K562 (cell line): ENCODE data around the gene MYPN. TPM values are rescaled to one million over a fixed set of nuclear protein-coding genes. Genes with fewer than 3 reads are reported as not detected.
A peak's percentile ranks its signal among the peaks of the same experiment; 100 is the strongest.

Source experiments
- EP300 ChIP-seq: IDR thresholded peaks from 2 replicates; pipeline ENCODE4 v1.6.1; 2012; ENCODE audit warnings: low read length, improper control_type of control experiment
- FOXM1 ChIP-seq, 2 experiments: fragments of 450-650 bp in 1 of 2; sonication (generic) in 1 of 2; formaldehyde crosslinking in 1 of 2; IDR thresholded peaks; 2 replicates each; pipeline versions ENCODE4 v1.6.1 to v1.9.0; 2017 to 2022; ENCODE audit warnings: low read depth in 2 of 2, mild to moderate bottlenecking in 2 of 2, missing genetic modification reagents in 1 of 2, moderate library complexity in 1 of 2
- L3MBTL2 ChIP-seq: fragments of 450-650 bp; IDR thresholded peaks from 2 replicates; pipeline ENCODE4 v1.6.1; 2016; ENCODE audit warnings: mild to moderate bottlenecking, moderate library complexity
- ZNF3 ChIP-seq: fragments of 250-450 bp; sonication (Bioruptor Pico); IDR thresholded peaks from 2 replicates; pipeline ENCODE4 v1.5.0; 2021; ENCODE audit warnings: mild to moderate bottlenecking, moderate library complexity
- ZNF584 ChIP-seq: fragments of 200-800 bp; sonication (Bioruptor generic); IDR thresholded peaks from 2 replicates; pipeline ENCODE4 v1.6.1; 2016; ENCODE audit warnings: low read depth, mild to moderate bottlenecking, missing genetic modification characterization, missing compliant biosample characterization
- ZNF766 ChIP-seq: fragments of 200-800 bp; sonication (Bioruptor generic); conservative IDR thresholded peaks from 2 replicates; pipeline ENCODE4 v1.6.1; 2016; ENCODE audit warnings: missing genetic modification characterization, missing compliant biosample characterization
- polyA plus RNA-seq, 8 experiments: library from polyadenylated mRNA; depleted of rRNA in 4 of 8; stranded (reverse) in 5 of 8; unstranded in 3 of 8; fragments of >200 nt; fragmentation: Nextera tagmentation in 2 of 8; fragmentation: Illumina TruSeq in 1 of 8; extraction: Ambion mirVana in 2 of 8; extraction: Trizol in 1 of 8; gene quantifications; 2 replicates each; pipeline versions ENCODE4 v1.2.1 to v1.2.3, GENCODE V29; 2011 to 2014; ENCODE audit warnings: inconsistent platforms in 1 of 8, missing spikeins in 1 of 8
- total RNA-seq, 7 experiments: library from RNA; depleted of rRNA in 6 of 7; stranded (reverse); fragments of >200 nt in 6 of 7; fragmentation: Illumina TruSeq in 2 of 7; extraction: Trizol in 2 of 7; gene quantifications; 2 replicates each; pipeline versions ENCODE4 v1.2.1 to v1.2.3, GENCODE V29; 2011 to 2021; ENCODE audit warnings: low replicate concordance in 1 of 7
- TF ChIP-seq, protein P1 (sequence below): sonication (generic); formaldehyde crosslinking; IDR thresholded peaks from 2 replicates; pipeline ENCODE4 v1.8.1; 2023; ENCODE audit warnings: missing genetic modification reagents, mild to moderate bottlenecking, borderline replicate concordance
- TF ChIP-seq, protein P2 (sequence below), 2 experiments: IDR thresholded peaks; 2 replicates each; pipeline ENCODE4 v1.6.1; 2012; ENCODE audit warnings: improper control_type of control experiment in 2 of 2, low read depth in 2 of 2, low read length in 2 of 2, borderline replicate concordance in 1 of 2
- TF ChIP-seq, protein P3 (sequence below): sonication (generic); formaldehyde crosslinking; IDR thresholded peaks from 2 replicates; pipeline ENCODE4 v1.8.1; 2022; ENCODE audit warnings: missing genetic modification reagents

MYPN gene
- total and polyA plus RNA-seq, 9 of the 15 experiments (the other 6 are each of a cell fraction or from before 2014, with no cell fraction given) = not detected

DNA sequence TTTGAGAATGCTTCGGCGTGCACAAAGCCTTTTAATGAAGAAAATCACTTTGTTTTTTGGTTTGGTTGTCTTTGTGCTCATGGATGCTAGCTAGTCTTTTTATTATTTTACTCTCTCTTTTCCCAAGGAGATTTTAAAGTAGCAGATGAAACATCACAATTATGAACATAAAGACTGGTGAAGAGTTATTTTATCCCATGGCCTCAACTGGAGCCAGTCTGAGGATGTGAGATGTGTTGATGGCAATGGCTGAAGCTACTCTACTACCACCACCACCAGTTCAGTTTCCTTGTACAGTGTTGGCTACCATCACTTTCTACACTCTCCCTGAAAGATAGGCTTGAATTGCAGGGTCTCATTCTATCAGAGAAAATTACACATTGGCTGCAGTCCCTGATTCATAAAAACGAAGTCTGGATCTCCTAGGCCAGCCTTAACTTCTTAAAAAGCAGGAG lies 33.7 kb upstream of the MYPN start (continued):
- TF ChIP-seq, protein P1, sequence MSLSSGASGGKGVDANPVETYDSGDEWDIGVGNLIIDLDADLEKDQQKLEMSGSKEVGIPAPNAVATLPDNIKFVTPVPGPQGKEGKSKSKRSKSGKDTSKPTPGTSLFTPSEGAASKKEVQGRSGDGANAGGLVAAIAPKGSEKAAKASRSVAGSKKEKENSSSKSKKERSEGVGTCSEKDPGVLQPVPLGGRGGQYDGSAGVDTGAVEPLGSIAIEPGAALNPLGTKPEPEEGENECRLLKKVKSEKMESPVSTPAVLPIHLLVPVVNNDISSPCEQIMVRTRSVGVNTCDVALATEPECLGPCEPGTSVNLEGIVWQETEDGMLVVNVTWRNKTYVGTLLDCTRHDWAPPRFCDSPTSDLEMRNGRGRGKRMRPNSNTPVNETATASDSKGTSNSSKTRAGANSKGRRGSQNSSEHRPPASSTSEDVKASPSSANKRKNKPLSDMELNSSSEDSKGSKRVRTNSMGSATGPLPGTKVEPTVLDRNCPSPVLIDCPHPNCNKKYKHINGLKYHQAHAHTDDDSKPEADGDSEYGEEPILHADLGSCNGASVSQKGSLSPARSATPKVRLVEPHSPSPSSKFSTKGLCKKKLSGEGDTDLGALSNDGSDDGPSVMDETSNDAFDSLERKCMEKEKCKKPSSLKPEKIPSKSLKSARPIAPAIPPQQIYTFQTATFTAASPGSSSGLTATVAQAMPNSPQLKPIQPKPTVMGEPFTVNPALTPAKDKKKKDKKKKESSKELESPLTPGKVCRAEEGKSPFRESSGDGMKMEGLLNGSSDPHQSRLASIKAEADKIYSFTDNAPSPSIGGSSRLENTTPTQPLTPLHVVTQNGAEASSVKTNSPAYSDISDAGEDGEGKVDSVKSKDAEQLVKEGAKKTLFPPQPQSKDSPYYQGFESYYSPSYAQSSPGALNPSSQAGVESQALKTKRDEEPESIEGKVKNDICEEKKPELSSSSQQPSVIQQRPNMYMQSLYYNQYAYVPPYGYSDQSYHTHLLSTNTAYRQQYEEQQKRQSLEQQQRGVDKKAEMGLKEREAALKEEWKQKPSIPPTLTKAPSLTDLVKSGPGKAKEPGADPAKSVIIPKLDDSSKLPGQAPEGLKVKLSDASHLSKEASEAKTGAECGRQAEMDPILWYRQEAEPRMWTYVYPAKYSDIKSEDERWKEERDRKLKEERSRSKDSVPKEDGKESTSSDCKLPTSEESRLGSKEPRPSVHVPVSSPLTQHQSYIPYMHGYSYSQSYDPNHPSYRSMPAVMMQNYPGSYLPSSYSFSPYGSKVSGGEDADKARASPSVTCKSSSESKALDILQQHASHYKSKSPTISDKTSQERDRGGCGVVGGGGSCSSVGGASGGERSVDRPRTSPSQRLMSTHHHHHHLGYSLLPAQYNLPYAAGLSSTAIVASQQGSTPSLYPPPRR (CRISPR knock-in tag) = no peak
- TF ChIP-seq ZNF766 (CRISPR knock-in tag) (peak; percentile 61; the same call in 1 of the 2 replicates), FOXM1 (IDR thresholded peaks at IDR 0.05; ENCODE audit: low read depth) (0 out of 2 replicates have a peak, but pooled peaks have one; percentile 7), FOXM1 (CRISPR knock-in tag; IDR thresholded peaks at IDR 0.05; ENCODE audit: low read depth) (no peak), ZNF3 (CRISPR knock-in tag) (no peak), L3MBTL2 (peak; percentile 92), EP300 (no peak), ZNF584 (CRISPR knock-in tag) (peak; percentile 62; the same call in 1 of the 2 replicates)
- TF ChIP-seq, protein P2, sequence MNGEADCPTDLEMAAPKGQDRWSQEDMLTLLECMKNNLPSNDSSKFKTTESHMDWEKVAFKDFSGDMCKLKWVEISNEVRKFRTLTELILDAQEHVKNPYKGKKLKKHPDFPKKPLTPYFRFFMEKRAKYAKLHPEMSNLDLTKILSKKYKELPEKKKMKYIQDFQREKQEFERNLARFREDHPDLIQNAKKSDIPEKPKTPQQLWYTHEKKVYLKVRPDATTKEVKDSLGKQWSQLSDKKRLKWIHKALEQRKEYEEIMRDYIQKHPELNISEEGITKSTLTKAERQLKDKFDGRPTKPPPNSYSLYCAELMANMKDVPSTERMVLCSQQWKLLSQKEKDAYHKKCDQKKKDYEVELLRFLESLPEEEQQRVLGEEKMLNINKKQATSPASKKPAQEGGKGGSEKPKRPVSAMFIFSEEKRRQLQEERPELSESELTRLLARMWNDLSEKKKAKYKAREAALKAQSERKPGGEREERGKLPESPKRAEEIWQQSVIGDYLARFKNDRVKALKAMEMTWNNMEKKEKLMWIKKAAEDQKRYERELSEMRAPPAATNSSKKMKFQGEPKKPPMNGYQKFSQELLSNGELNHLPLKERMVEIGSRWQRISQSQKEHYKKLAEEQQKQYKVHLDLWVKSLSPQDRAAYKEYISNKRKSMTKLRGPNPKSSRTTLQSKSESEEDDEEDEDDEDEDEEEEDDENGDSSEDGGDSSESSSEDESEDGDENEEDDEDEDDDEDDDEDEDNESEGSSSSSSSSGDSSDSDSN (IDR thresholded peaks at IDR 0.05; ENCODE audit: borderline replicate concordance in 1 of 2, low read depth in 2 of 2, low read length in 2 of 2) = no peak
- TF ChIP-seq, protein P3, sequence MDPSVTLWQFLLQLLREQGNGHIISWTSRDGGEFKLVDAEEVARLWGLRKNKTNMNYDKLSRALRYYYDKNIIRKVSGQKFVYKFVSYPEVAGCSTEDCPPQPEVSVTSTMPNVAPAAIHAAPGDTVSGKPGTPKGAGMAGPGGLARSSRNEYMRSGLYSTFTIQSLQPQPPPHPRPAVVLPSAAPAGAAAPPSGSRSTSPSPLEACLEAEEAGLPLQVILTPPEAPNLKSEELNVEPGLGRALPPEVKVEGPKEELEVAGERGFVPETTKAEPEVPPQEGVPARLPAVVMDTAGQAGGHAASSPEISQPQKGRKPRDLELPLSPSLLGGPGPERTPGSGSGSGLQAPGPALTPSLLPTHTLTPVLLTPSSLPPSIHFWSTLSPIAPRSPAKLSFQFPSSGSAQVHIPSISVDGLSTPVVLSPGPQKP = no peak
